Activated CD8-positive, alpha-beta memory T cell treated with anti-CD3 and anti-CD28 coated beads, Interleukin-2, amount 50 U/mL, for 24 hours (primary cell): ENCODE data around the gene NXNL1.
A peak's percentile ranks its signal among the peaks of the same experiment; 100 is the strongest.

ENCODE experiments used
- DNase-seq: peaks from one replicate; pipeline ENCODE4 v3.0.0-alpha.2; 2020; ENCODE audit errors: extremely low read depth

NXNL1 gene

DNA sequence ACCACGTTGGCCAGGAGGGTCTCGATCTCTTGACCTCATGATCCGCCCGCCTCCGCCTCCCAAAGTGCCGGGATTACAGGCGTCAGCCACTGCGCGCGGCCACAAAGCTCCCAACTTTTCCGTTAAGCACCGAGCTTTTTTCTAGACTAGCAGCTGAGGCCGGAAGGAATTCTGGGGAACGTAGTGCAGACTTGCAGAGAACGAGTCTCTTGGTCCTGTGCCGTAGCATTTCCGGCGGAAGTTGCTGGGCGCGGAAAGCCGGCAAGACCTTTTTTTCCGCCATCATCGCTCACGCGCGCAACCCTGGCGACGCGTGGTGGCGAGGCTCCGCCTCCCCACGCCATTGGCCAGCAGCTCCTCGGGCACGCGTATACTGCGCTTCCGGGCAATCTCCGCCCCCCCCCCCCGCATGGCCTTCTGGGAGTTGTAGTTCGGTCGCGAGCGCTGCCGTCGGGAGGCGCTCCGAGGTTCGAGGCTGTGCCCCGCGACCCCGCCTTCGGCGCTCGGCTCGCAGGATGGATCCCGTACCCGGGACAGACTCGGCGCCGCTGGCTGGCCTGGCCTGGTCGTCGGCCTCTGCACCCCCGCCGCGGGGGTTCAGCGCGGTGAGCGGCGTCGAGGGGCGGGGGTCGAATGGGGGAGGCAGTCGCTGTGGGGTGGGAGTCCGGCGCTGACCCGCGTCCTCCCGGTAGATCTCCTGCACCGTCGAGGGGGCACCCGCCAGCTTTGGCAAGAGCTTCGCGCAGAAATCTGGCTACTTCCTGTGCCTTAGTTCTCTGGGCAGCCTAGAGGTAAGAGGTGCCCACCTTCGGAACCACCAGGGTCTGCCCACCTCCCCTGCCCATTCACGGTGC lies 40.9 kb downstream of the NXNL1 start, which contains the start of gene MVB12A:
TSS of gene MVB12A (plus strand) at position 427 of the 854 bp plus-strand sequence. CDS start at position 516, 89 bp downstream.
- peak; percentile 88 for DNase-seq

DNA sequence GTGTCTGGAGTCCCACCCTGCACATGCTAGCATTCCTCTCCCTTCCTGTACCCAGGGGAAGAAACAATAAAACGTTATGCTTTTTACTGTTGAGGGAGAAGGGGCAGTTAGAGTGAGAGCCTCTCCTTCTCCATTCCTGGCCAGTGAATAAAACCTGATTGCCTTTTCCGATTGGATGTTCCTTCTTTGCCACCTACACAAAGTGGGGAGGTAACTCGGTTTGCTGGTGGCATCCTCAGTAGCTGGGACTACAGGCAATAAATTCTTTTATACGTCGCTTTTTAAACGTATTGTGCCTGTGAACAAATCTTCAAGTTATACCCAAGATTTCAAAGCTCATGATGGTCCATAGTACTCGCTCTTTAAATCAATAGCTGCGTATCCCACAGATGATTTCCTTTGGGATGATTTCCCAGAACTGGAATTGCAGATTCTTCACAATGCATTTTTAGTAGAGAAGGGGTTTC lies 41.5 kb downstream of the NXNL1 start:
- DNase-seq: no peak

DNA sequence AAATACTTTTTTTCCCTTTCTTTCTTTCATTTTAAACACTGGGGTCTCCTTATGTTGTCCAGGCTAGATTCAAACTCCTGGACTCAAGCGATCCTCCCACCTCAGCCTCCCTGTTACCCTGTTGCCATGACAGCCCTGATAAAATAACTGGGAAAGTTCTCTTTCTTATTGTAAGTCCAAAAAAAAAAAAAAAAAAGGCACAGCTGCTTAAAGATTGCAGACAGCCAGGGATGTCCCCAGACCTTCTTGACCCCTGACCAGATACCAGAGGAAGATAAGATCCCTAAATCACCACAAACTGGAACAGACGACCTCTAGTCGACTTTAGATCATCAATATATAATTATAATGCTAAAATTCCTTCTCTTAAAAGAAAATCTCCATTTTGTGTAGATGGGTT lies 42.0 kb downstream of the NXNL1 start:
- DNase-seq: no peak

DNA sequence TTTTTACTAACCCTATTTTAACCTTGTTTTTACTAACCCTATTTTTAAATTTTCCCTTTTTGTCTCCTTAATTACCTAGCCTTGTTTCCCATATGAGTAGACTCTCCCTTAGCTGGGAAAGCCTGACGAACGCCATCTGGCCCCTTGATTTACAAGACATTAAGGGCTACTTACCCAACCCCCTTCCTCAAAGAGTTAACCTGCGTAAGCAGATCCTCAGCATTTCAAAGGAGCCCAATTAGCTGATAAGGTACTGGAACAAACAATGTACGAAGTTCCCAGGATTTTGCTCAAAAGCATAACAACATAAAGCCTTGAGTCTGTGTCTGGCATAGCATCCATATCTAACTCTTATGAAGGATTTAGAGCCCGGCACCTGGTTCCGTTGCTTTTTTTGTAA lies 45.6 kb downstream of the NXNL1 start:
- DNase-seq: no peak

DNA sequence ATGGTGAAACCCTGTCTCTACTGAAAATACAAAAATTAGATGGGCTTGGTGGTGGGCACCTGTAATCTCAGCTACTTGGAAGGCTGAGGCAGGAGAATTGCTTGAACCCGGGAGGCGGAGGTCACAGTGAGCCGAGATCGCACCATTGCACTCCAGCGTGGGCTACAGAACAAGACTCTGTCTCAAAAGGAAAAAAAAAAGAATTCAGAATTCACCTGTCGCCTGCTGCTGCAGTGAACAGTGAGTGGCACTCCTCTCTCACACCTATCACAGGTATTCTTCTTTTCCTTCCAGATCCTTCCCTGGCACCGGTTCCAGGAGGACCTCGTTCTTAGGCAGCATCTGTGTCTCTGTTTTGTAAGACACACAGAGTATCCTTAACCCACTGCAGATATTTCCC lies 46.6 kb downstream of the NXNL1 start:
- no peak for DNase-seq

DNA sequence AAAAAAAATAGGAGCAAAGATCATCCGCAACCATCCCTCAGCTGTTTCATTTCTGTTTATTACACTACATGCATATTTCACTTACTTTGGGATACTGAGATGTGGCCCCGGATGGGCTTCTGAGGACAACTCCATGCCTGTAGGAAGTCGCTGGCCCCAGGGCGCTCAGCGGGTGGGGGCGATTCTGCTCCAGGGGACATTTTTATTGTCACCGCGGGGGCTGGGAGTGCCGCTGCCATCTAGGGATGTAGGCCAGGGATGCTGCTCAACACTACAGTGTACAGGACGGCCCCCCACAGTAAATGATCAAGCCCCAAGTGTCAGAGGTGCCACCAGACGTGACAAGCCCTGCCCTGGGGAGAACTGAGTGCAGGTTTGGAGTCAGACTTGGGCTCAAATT lies 48.9 kb downstream of the NXNL1 start:
- no peak for DNase-seq

DNA sequence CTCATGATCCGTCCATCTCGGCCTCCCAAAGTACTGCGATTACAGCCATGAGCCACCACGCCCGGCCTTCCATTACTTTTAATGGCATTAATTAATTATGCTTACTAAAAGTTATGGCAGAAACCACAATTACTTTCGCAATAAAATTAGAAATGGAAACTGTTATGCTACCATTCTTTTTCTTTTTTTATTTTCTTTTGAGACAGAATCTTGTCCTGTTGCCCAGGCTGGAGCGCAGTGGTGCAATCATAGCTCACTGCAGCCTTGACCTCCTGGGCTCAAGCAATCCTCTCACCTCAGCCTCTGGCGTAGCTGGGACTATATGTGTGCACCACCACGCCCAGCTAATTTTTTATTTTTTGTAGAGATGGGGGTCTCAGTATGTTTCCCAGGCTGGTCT lies 50.7 kb downstream of the NXNL1 start:
- no peak for DNase-seq

DNA sequence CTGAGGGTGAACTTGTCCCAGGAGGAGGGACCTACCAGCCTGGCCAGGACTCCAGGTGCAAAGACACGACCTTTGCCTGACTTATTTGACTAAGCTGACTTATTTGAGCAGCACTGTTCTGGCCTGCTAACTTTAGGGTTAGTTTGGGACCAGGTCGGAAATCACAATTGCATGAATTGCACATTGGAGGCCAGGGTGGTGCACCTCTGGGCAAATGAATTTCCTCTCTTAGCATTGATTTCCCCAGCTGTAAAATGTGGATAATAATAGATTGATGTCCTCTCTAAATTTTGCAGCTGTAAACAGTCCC lies 53.9 kb downstream of the NXNL1 start:
- DNase-seq: no peak

DNA sequence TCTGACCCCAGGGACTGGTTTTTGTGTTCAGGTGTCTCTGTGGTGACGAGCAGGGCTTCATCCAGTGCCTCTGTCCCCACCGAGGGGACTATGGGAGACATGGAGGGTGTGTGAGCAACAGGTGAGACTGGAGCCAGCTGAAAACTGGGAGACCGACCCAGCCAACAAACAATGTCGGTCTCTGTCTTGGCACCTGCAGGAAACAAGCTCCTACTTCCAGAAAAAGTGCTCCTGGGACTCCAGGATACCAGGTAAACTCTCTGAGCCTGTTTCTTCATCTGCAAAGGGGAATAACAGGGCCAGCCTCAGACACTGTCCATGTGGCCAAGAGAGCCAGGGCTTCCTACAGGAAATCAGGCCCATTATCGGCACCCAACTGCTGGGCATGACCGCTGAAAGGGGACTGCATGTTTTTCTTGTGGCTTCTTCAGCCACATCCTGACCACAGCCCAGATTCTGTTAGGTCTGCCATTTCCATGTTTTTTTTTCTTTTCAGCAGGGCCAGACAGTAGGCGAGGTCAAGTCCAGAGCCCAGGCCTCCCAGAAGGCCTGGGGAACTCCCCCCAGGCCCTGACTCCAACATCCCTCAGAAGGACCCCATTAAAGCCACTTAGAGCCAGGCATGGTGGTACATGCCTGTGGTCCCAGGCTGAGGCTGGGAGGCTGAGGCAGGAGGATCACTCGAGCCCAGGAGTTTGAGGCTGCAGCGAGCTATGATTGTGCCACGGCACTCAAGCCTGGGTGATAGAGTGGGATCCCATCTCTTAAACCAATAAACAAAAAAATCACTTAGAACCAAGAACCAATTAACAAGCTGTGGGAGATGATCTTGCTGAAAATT lies 54.5 kb downstream of the NXNL1 start:
- no peak for DNase-seq
